Measurements from ENCODE around the gene SARDH.

Gene SARDH

DNA sequence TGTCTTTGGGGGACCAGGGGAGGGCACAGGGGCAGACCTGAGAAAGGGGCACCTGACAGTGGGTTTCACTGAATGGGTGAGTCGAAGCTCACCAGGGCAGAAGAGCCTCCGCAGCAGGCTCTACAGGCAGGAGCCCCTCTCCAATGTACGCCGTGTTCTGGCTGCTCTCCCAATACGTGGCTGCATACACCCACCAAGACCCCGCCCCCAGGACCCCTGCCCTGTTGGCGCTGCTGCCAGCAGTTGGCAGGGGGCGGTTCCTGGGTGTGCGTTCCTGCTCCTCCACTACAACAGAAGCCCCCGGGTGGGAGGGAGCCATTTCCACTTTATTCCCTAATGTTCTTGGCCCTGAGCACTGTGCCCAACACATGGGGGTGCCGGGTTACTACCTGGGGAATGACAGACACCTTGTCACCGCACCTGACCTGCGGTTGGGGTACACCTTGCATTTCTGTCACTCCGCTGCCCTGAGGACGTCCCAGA, 30.3 kb downstream of the SARDH start:
- Histone ChIP-seq H3K36me3 (ENCODE audit: control insufficient read depth in 1 of 2, insufficient read depth in 2 of 2, low read length in 2 of 2) (no peaks in the 10 kb centered on the region), H3K9me3 (ENCODE audit: control insufficient read depth in 1 of 2, low read length in 2 of 2) (no peaks in the 10 kb centered on the region), H3K4me1 (ENCODE audit: control insufficient read depth in 1 of 2, insufficient read depth in 2 of 2, low read length in 2 of 2) (peaks cover 0 to 6% of the 10 kb centered on the region in 2 donors), H3K4me3 (ENCODE audit: low read depth in 1 of 2, low read length in 2 of 2) (no peak overlapping the region), H3K27ac (ENCODE audit: low read length) (no peak overlapping the region), H3K27me3 (ENCODE audit: low read depth, low read length) (no peaks in the 10 kb centered on the region)

GRCh38 chr9:133707065-133707762, 30.9 kb downstream of the SARDH start:
- Histone ChIP-seq H3K27ac (ENCODE audit: low read length) (no peak overlapping the region), H3K4me3 (ENCODE audit: low read depth in 1 of 2, low read length in 2 of 2) (no peak overlapping the region), H3K9me3 (ENCODE audit: control insufficient read depth in 1 of 2, low read length in 2 of 2) (no peaks in the 10 kb centered on the region), H3K4me1 (ENCODE audit: control insufficient read depth in 1 of 2, insufficient read depth in 2 of 2, low read length in 2 of 2) (peaks cover 0 to 11% of the 10 kb centered on the region in 2 donors), H3K36me3 (ENCODE audit: control insufficient read depth in 1 of 2, insufficient read depth in 2 of 2, low read length in 2 of 2) (no peaks in the 10 kb centered on the region), H3K27me3 (ENCODE audit: low read depth, low read length) (no peaks in the 10 kb centered on the region)

DNA sequence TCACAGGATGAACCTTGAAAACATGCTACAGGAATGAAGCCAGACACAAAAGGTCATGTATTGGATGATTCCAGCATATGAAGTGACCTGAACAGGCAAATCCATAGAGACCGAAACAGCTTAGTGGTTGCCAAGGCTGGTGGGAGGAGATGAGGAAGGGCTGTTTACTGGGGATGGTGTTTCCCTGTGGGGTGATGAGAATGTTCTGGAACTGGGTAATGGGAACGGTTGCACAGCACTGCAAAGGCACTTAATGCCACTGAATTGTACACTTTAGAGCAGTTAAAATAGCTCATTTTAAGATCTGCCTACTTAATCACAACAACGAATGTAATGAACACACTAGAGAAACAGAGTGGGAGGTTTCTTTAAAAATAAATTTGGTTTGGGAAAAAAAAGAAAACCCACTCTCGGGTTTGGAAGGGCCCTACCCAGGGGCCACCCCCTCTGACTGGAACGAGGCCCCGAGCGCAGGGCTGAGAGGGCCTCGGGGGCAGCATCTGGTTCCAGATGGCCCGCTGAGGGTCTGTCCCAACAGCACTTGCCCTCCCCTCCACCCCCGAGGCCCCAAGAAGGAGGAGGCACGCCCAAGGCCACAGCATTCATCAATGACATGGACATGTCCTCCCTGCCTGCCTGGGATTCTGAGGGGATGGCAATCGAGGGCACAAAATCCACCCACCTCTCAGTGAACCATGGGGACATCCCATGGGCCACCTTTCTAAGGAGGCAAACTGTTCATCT, 31.7 kb downstream of the SARDH start:
- H3K4me1 ChIP-seq (ENCODE audit: control insufficient read depth in 1 of 2, insufficient read depth in 2 of 2, low read length in 2 of 2), result peaks cover 0 to 14% of the 10 kb centered on the region in 2 donors
- H3K36me3 ChIP-seq (ENCODE audit: control insufficient read depth in 1 of 2, insufficient read depth in 2 of 2, low read length in 2 of 2), result no peaks in the 10 kb centered on the region
- H3K27ac ChIP-seq (ENCODE audit: low read length), result no peak overlapping the region
- H3K9me3 ChIP-seq (ENCODE audit: control insufficient read depth in 1 of 2, low read length in 2 of 2), result no peaks in the 10 kb centered on the region
- no peak overlapping the region for H3K4me3 ChIP-seq (ENCODE audit: low read depth in 1 of 2, low read length in 2 of 2)
- no peaks in the 10 kb centered on the region for H3K27me3 ChIP-seq (ENCODE audit: low read depth, low read length)

DNA sequence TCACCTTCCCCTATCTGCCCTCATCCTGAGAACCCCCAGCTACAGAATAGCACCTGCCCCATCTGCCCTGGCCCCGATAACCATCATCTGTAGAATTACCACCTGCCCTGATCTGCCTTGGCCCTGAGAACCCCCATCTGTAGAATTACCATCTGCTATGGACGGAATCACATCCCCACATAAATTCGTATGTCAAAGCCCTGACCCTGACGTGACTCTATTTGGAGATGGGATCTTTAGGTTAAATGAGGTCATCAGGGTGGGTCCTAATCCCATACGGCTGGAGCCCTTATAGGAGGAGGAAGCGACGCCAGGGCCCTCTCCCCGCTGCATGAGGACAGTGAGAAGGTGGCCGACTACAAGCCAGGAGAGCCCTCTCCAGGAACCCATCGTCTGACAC, 32.6 kb downstream of the SARDH start:
- Histone ChIP-seq H3K27ac (ENCODE audit: low read length) (no peak overlapping the region), H3K4me3 (ENCODE audit: low read depth in 1 of 2, low read length in 2 of 2) (no peak overlapping the region), H3K36me3 (ENCODE audit: control insufficient read depth in 1 of 2, insufficient read depth in 2 of 2, low read length in 2 of 2) (no peaks in the 10 kb centered on the region), H3K27me3 (ENCODE audit: low read depth, low read length) (no peaks in the 10 kb centered on the region), H3K4me1 (ENCODE audit: control insufficient read depth in 1 of 2, insufficient read depth in 2 of 2, low read length in 2 of 2) (peaks cover 0 to 14% of the 10 kb centered on the region in 2 donors), H3K9me3 (ENCODE audit: control insufficient read depth in 1 of 2, low read length in 2 of 2) (no peaks in the 10 kb centered on the region)

GRCh38 chr9:133704711-133705181, 33.4 kb downstream of the SARDH start:
- Histone ChIP-seq H3K27ac (ENCODE audit: low read length) (no peak overlapping the region), H3K4me1 (ENCODE audit: control insufficient read depth in 1 of 2, insufficient read depth in 2 of 2, low read length in 2 of 2) (peaks cover 0 to 14% of the 10 kb centered on the region in 2 donors), H3K36me3 (ENCODE audit: control insufficient read depth in 1 of 2, insufficient read depth in 2 of 2, low read length in 2 of 2) (no peaks in the 10 kb centered on the region), H3K27me3 (ENCODE audit: low read depth, low read length) (no peaks in the 10 kb centered on the region), H3K4me3 (ENCODE audit: low read depth in 1 of 2, low read length in 2 of 2) (no peak overlapping the region), H3K9me3 (ENCODE audit: control insufficient read depth in 1 of 2, low read length in 2 of 2) (no peaks in the 10 kb centered on the region)

- no peaks in the 10 kb centered on the region for H3K9me3 ChIP-seq (ENCODE audit: control insufficient read depth in 1 of 2, low read length in 2 of 2)
- peaks cover 0 to 14% of the 10 kb centered on the region in 2 donors for H3K4me1 ChIP-seq (ENCODE audit: control insufficient read depth in 1 of 2, insufficient read depth in 2 of 2, low read length in 2 of 2)
- H3K4me3 ChIP-seq (ENCODE audit: low read depth in 1 of 2, low read length in 2 of 2), result no peak overlapping the region
- H3K27ac ChIP-seq (ENCODE audit: low read length), result no peak overlapping the region
- no peaks in the 10 kb centered on the region for H3K27me3 ChIP-seq (ENCODE audit: low read depth, low read length)
- no peaks in the 10 kb centered on the region for H3K36me3 ChIP-seq (ENCODE audit: control insufficient read depth in 1 of 2, insufficient read depth in 2 of 2, low read length in 2 of 2)
Observed at GRCh38 chr9:133703591-133704399, 34.4 kb downstream of the SARDH start.

DNA sequence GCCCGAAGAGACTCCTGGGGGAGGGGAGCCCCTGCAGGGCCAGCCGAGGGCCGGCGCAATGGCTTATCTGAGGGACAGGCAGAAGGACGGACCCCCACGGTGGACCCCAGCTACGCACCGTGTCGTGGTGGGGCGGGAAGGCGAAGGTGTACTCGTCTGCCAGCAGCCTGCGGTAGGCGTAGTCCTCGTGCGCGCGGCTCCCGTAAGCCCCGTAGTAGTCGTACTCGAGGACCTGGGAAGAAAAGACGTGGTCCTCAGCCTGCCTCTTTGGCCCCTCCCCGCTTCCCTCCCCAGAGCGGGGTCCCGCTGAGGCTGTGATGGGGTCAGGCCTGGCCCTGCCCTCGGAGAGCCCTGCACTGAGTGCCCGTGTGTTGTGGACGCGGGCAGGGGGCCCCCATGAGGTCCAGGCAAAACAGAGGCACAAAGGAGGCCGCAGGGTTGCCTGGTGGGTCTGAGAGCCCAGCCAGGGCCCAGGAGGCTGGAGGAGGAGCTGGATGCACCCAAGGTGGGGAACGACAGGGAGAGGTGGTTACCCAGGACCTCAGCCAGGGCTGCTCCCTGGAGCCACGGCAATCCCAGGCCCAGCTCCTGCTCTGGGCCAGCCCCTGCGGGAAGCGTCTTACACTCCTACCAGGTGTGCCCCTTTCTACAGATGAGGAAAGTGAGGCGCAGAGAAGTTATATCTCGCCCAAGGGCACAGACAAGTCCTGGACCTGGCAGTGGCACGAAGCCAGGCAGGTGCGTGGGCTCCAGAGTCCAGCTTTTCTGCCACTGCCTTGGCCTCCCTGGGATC, 35.2 kb downstream of the SARDH start:
- Histone ChIP-seq H3K4me3 (ENCODE audit: low read depth in 1 of 2, low read length in 2 of 2) (peak overlapping the region; percentile 33 to 60), H3K9me3 (ENCODE audit: control insufficient read depth in 1 of 2, low read length in 2 of 2) (no peaks in the 10 kb centered on the region), H3K36me3 (ENCODE audit: control insufficient read depth in 1 of 2, insufficient read depth in 2 of 2, low read length in 2 of 2) (no peaks in the 10 kb centered on the region), H3K27me3 (ENCODE audit: low read depth, low read length) (no peaks in the 10 kb centered on the region), H3K27ac (ENCODE audit: low read length) (no peak overlapping the region), H3K4me1 (ENCODE audit: control insufficient read depth in 1 of 2, insufficient read depth in 2 of 2, low read length in 2 of 2) (peaks cover 0 to 14% of the 10 kb centered on the region in 2 donors)

DNA sequence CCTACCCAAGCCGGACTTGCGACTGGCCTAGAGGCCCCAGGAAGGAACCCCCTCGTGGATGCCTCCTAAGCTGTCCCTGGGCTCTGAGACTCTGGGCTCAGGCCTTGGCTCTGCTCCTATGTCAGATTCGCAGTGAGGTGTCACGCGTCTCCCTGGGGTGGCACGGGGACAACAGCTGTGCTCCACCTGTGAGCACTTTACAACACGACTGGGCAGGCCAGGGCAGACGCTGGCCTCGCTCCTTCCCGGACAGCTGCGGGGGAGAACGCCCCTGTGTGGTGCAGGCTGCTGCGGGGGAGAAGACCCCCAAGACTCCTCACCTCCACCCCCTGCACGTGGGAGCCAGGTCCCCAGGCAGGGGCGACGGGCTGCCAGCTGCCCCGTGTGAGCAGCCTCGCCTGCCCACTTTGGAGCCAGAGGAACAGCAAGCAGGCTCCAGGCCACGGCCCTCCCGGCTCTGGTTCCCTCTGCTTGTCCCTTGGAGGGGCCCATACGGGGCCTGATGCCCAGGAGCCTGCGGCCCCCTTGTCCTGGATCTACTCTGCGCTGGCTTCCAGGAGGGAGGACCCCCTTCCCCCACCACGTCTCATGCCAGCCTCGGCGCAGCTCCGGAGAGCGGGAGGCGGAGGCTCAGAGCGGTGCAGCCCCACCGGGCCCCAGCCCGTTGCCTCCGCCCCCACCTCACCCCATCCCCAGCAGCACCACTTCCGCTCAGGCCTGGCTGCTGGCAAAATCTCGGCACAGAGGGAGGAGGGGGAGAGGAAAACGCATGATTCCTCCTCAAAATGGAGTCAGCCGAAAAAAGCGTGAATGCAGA, 36.0 kb downstream of the SARDH start:
- Histone ChIP-seq H3K27ac (ENCODE audit: low read length) (no peak overlapping the region), H3K4me3 (ENCODE audit: low read depth in 1 of 2, low read length in 2 of 2) (peak overlapping the region; percentile 33 to 60), H3K9me3 (ENCODE audit: control insufficient read depth in 1 of 2, low read length in 2 of 2) (no peaks in the 10 kb centered on the region), H3K27me3 (ENCODE audit: low read depth, low read length) (no peaks in the 10 kb centered on the region), H3K36me3 (ENCODE audit: control insufficient read depth in 1 of 2, insufficient read depth in 2 of 2, low read length in 2 of 2) (no peaks in the 10 kb centered on the region), H3K4me1 (ENCODE audit: control insufficient read depth in 1 of 2, insufficient read depth in 2 of 2, low read length in 2 of 2) (peaks cover 0 to 14% of the 10 kb centered on the region in 2 donors)

DNA sequence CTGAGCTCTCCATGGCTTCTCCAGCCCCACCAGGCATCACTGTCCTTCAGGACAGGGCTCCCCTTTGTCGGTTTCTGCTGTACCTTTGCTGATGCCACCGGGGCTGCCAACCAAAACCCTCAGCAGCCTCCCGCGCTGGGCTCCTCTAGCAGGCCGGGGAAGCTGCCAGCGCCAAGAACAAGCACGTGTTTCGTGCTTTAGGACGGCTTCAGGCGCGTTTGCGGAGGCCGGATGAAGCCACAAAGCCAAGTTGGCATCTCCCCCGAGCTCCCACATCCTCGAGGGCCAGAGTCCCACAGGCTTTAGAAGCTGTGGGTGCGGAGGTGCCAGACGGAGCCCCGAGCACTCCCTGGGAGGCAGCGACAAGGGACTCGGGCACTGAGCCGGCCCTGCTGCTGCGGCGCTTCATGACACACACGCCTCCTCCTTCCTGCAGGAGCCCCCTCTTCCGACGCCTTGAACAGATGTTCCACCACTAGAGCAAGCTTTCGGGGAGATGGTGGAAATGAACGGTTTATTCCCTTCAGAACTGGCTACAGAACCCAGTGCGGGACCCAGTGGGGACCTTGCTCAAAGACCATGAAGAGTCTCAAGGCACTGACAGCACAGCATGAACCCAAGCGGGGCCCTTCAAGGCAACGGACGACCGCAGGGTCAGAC, 36.7 kb downstream of the SARDH start:
- no peak overlapping the region for H3K27ac ChIP-seq (ENCODE audit: low read length)

More for the DNA sequence above, 36.7 kb downstream of the SARDH start:
- Histone ChIP-seq H3K4me3 (ENCODE audit: low read depth in 1 of 2, low read length in 2 of 2) (no peak overlapping the region), H3K9me3 (ENCODE audit: control insufficient read depth in 1 of 2, low read length in 2 of 2) (no peaks in the 10 kb centered on the region), H3K27me3 (ENCODE audit: low read depth, low read length) (no peaks in the 10 kb centered on the region), H3K36me3 (ENCODE audit: control insufficient read depth in 1 of 2, insufficient read depth in 2 of 2, low read length in 2 of 2) (no peaks in the 10 kb centered on the region), H3K4me1 (ENCODE audit: control insufficient read depth in 1 of 2, insufficient read depth in 2 of 2, low read length in 2 of 2) (peaks cover 0 to 14% of the 10 kb centered on the region in 2 donors)

All from muscle layer of duodenum (tissue), 2 donors.